ENCODE results near the gene NTN5.

- TF ChIP-seq CTCF (IDR thresholded peaks at IDR 0.05) (no peak), POLR2AphosphoS5 (IDR thresholded peaks at IDR 0.05) (no peak), POLR2A (IDR thresholded peaks at IDR 0.05) (no peak)
Observed at GRCh38 chr19:48668761-48669160, 4.1 kb downstream of the NTN5 start.
